ENCODE data around the gene FIP1L1.

The FIP1L1 gene

GRCh38 chr4:53422367-53422766, 44.9 kb downstream of the FIP1L1 start:
- CTCF ChIA-PET = no interaction called here
- POLR2A ChIA-PET = no interaction called here
- DNase-seq (ENCODE audit: extremely low spot score) = no peak
- TF ChIP-seq ELF4 (IDR thresholded peaks at IDR 0.05) (no peak), CTBP1 (IDR thresholded peaks at IDR 0.05; ENCODE audit: borderline replicate concordance) (no peak), LEF1 (IDR thresholded peaks at IDR 0.05; ENCODE audit: borderline replicate concordance) (no peak), L3MBTL2 (conservative IDR thresholded peaks at IDR 0.05) (no peak), ZNF384 (IDR thresholded peaks at IDR 0.05) (no peak), BHLHE40 (IDR thresholded peaks at IDR 0.05; ENCODE audit: borderline replicate concordance) (no peak), HDGF (IDR thresholded peaks at IDR 0.05; ENCODE audit: borderline replicate concordance) (no peak), FOXA1 (IDR thresholded peaks at IDR 0.05) (no peak), TARDBP (IDR thresholded peaks at IDR 0.05) (no peak), NFRKB (IDR thresholded peaks at IDR 0.05) (no peak), ARNT (IDR thresholded peaks at IDR 0.05) (no peak), SUZ12 (IDR thresholded peaks at IDR 0.05) (no peak), PKNOX1 (IDR thresholded peaks at IDR 0.05) (no peak), FOXM1 (IDR thresholded peaks at IDR 0.05; ENCODE audit: borderline replicate concordance) (no peak), SP1 (IDR thresholded peaks at IDR 0.05) (no peak)

- POLR2A ChIA-PET = no interaction called here
Measured at GRCh38 chr4:53424280-53424679, 46.8 kb downstream of the FIP1L1 start.

GRCh38 chr4:53427366-53427765, 49.9 kb downstream of the FIP1L1 start:
- no peak for DNase-seq (ENCODE audit: extremely low spot score)
- TF ChIP-seq SP1 (IDR thresholded peaks at IDR 0.05) (no peak), L3MBTL2 (conservative IDR thresholded peaks at IDR 0.05) (no peak), FOXA1 (IDR thresholded peaks at IDR 0.05) (no peak), BHLHE40 (IDR thresholded peaks at IDR 0.05; ENCODE audit: borderline replicate concordance) (no peak), LEF1 (IDR thresholded peaks at IDR 0.05; ENCODE audit: borderline replicate concordance) (no peak), CTBP1 (IDR thresholded peaks at IDR 0.05; ENCODE audit: borderline replicate concordance) (no peak)
- ChIA-PET POLR2A (no interaction called here), CTCF (no interaction called here)

More at GRCh38 chr4:53424280-53424679, 46.8 kb downstream of the FIP1L1 start:
- CTCF ChIA-PET = no interaction called here
- TF ChIP-seq L3MBTL2 (conservative IDR thresholded peaks at IDR 0.05) (no peak), NFRKB (IDR thresholded peaks at IDR 0.05) (no peak), PKNOX1 (IDR thresholded peaks at IDR 0.05) (no peak), CTBP1 (IDR thresholded peaks at IDR 0.05; ENCODE audit: borderline replicate concordance) (no peak), FOXA1 (IDR thresholded peaks at IDR 0.05) (no peak)
- no peak for DNase-seq (ENCODE audit: extremely low spot score)

- ChIA-PET POLR2A (no interaction called here), CTCF (no interaction called here)
- no peak for DNase-seq (ENCODE audit: extremely low spot score)
- no peak for TF ChIP-seq FOXM1 (IDR thresholded peaks at IDR 0.05; ENCODE audit: borderline replicate concordance)
- TF ChIP-seq NFRKB (IDR thresholded peaks at IDR 0.05) = no peak
- no peak for TF ChIP-seq HDGF (IDR thresholded peaks at IDR 0.05; ENCODE audit: borderline replicate concordance)
- TF ChIP-seq ZNF384 (IDR thresholded peaks at IDR 0.05) = no peak
Measured at GRCh38 chr4:53431052-53431451, 53.6 kb downstream of the FIP1L1 start.

GRCh38 chr4:53432528-53433424, 55.3 kb downstream of the FIP1L1 start:
- TF ChIP-seq L3MBTL2 (conservative IDR thresholded peaks at IDR 0.05) = no peak
- no peak for TF ChIP-seq ARNT (IDR thresholded peaks at IDR 0.05)
- no peak for TF ChIP-seq HDGF (IDR thresholded peaks at IDR 0.05; ENCODE audit: borderline replicate concordance)
- TF ChIP-seq BHLHE40 (IDR thresholded peaks at IDR 0.05; ENCODE audit: borderline replicate concordance) = no peak
- TF ChIP-seq SP1 (IDR thresholded peaks at IDR 0.05) = no peak
- TF ChIP-seq LEF1 (IDR thresholded peaks at IDR 0.05; ENCODE audit: borderline replicate concordance) = no peak
- TF ChIP-seq FOXK2 (IDR thresholded peaks at IDR 0.05) = no peak
- no peak for TF ChIP-seq FOXA1 (IDR thresholded peaks at IDR 0.05)
- no peak for TF ChIP-seq PKNOX1 (IDR thresholded peaks at IDR 0.05)
- no peak for TF ChIP-seq CTBP1 (IDR thresholded peaks at IDR 0.05; ENCODE audit: borderline replicate concordance)
- TF ChIP-seq SUZ12 (IDR thresholded peaks at IDR 0.05) = no peak
- TF ChIP-seq ELF4 (IDR thresholded peaks at IDR 0.05) = no peak
- no peak for TF ChIP-seq ZNF384 (IDR thresholded peaks at IDR 0.05)
- no peak for TF ChIP-seq NFRKB (IDR thresholded peaks at IDR 0.05)
- TF ChIP-seq TARDBP (IDR thresholded peaks at IDR 0.05) = no peak
- TF ChIP-seq FOXM1 (IDR thresholded peaks at IDR 0.05; ENCODE audit: borderline replicate concordance) = no peak
- POLR2A ChIA-PET = no interaction called here
- no peak for DNase-seq (ENCODE audit: extremely low spot score)
- CTCF ChIA-PET = no interaction called here

GRCh38 chr4:53436251-53436650, 58.8 kb downstream of the FIP1L1 start:
- ChIA-PET POLR2A (no interaction called here), CTCF (no interaction called here)
- TF ChIP-seq NFRKB (IDR thresholded peaks at IDR 0.05) (no peak), ELF4 (IDR thresholded peaks at IDR 0.05) (no peak), FOXM1 (IDR thresholded peaks at IDR 0.05; ENCODE audit: borderline replicate concordance) (no peak), SUZ12 (IDR thresholded peaks at IDR 0.05) (no peak), BHLHE40 (IDR thresholded peaks at IDR 0.05; ENCODE audit: borderline replicate concordance) (no peak), HDGF (IDR thresholded peaks at IDR 0.05; ENCODE audit: borderline replicate concordance) (no peak), SP1 (IDR thresholded peaks at IDR 0.05) (no peak), ZNF384 (IDR thresholded peaks at IDR 0.05) (no peak), TARDBP (IDR thresholded peaks at IDR 0.05) (no peak), FOXK2 (IDR thresholded peaks at IDR 0.05) (no peak), ARNT (IDR thresholded peaks at IDR 0.05) (no peak), L3MBTL2 (conservative IDR thresholded peaks at IDR 0.05) (no peak), FOXA1 (IDR thresholded peaks at IDR 0.05) (no peak), CTBP1 (IDR thresholded peaks at IDR 0.05; ENCODE audit: borderline replicate concordance) (no peak)
- DNase-seq (ENCODE audit: extremely low spot score) = no peak
